Activated naive CD4-positive, alpha-beta T cell treated with anti-CD3 and anti-CD28 coated beads for 36 hours (primary cell): Measurements from ENCODE around the gene SCUBE1. TPM values are rescaled to one million over a fixed set of nuclear protein-coding genes. Genes with fewer than 3 reads are reported as not detected.

Experiments used
- CTCF ChIA-PET: fragments of 350-600 bp; sonication (Branson Sonifier 250); formaldehyde crosslinking; loops from one replicate; lab custom pipeline; 2021; ENCODE audit warnings: antibody characterized with exemption; lab: Charles Lee
- DNase-seq: peaks from one replicate; pipeline ENCODE4 v3.0.0-alpha.2; 2020
- H3K27ac Mint-ChIP-seq: one replicate; pipeline ENCODE4 v1.8.0; 2021; ENCODE audit warnings: mild to moderate bottlenecking, mixed read lengths
- H3K27me3 Mint-ChIP-seq: one replicate; pipeline ENCODE4 v1.8.0; 2021; ENCODE audit warnings: low read depth, mixed read lengths
- H3K36me3 Mint-ChIP-seq: one replicate; pipeline ENCODE4 v1.8.0; 2021; ENCODE audit warnings: low read depth, mixed read lengths
- H3K4me1 Mint-ChIP-seq: one replicate; pipeline ENCODE4 v1.8.0; 2021; ENCODE audit warnings: low read depth, mixed read lengths
- H3K4me3 Mint-ChIP-seq: one replicate; pipeline ENCODE4 v1.8.0; 2021; ENCODE audit warnings: mild to moderate bottlenecking, moderate library complexity, mixed read lengths
- H3K9me3 Mint-ChIP-seq: one replicate; pipeline ENCODE4 v1.8.0; 2021; ENCODE audit warnings: mixed read lengths
- intact Hi-C: fragments of 100-400 bp; cut with micrococcal nuclease; formaldehyde crosslinking; loops from one replicate; pipeline ENCODE4 v1.15.1; 2023
- total RNA-seq, 2 experiments: library from RNA; stranded (reverse); gene quantifications; one replicate each; pipeline ENCODE4 v1.2.3, GENCODE V29; 2021

Gene SCUBE1
- total RNA-seq, 2 experiments from 2014 or later: not detected

DNA sequence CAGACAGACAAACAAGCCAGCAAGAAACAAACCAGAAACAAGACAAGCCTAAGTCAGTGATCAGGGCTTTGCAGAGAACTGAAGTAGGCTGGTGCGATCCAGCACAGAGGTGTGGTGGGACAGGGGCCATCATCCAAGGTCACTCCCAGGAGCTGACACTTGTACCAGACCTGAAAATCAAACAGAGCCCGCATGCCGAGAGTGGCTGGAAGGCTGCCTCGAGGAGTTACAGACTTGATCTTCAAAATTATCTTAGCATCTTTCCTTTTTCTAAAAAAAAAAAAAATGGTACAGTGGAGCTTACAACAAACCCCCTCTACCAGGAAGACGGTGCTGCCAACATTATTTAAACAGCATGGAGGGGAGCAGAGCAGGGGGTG, 8.8 kb upstream of the SCUBE1 start:
- intact Hi-C loops: no loop called here
- Mint-ChIP-seq H3K9me3 (no peaks in the 10 kb centered on the region), H3K27me3 (peaks cover 17% of the 10 kb centered on the region), H3K4me1 (no peaks in the 10 kb centered on the region), H3K4me3 (no peak overlapping the region), H3K27ac (no peak overlapping the region), H3K36me3 (no peaks in the 10 kb centered on the region)
- DNase-seq: no peak
- CTCF ChIA-PET: interaction anchor here (1.2 kb wide), 1 partner anchor 48 kb away, joined by 4 read pairs; no protein-coding TSS in a partner anchor

DNA sequence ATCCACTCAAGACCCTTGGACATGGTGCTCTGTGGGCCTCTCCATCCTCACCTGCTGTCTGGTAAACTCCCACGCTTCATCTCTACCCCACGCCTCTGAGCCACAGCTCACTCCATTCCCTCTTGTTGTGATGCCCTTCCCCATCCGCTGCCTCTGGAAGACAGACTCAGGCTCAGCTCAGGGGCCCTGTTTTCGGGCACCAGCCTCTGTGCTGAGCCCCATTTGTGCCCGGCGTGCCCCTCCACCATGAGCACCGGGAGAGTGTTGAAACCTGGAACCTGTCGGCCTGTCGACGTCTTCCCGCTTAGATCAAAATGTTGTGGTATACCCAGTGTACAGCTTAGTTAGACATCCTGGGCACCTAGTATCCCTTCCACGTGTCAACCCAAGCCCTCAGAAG, 6.5 kb upstream of the SCUBE1 start:
- CTCF ChIA-PET: interaction anchor here (1.1 kb wide), 1 partner anchor 118 kb away, joined by 4 read pairs; no protein-coding TSS in a partner anchor
- no peak overlapping the region for H3K27ac Mint-ChIP-seq

DNA sequence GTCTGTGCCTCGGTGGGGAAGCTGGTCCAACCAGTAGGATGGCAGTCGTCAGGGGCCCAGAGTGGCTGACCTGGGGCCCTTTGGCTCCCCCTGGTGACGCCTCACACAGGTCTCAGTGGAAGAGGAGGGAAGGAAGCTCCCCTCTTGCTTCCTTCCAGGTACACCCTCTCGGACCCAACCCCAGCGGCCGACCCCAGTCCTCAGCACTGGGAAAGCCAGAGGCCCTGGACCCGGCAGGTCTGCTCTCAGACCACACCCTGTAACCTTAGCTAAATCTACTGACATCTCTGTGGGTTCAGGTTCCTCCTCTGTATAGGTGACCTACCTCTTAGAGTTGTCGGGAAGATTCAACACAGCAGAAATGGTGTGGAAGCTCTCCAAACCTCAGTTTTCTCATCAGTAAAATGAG, 3.4 kb upstream of the SCUBE1 start:
- Mint-ChIP-seq H3K27ac (no peak overlapping the region), H3K27me3 (peaks cover 46% of the 10 kb centered on the region), H3K36me3 (no peaks in the 10 kb centered on the region), H3K4me1 (peaks cover 14% of the 10 kb centered on the region), H3K4me3 (no peak overlapping the region), H3K9me3 (no peaks in the 10 kb centered on the region)
- peak; percentile 76 for DNase-seq
- intact Hi-C loops: loop anchor here (1.0 to 2.0 kb wide), 3 partner anchors 38 to 115 kb away; no protein-coding TSS in a partner anchor
- CTCF ChIA-PET: interaction anchor here (0.5 to 3.6 kb wide), 26 partner anchors 9 to 1176 kb away, joined by 3 to 54 read pairs (median 5); no protein-coding TSS in a partner anchor

More for the DNA sequence above, 6.5 kb upstream of the SCUBE1 start:
- Mint-ChIP-seq H3K4me3 (no peak overlapping the region), H3K36me3 (no peaks in the 10 kb centered on the region), H3K27me3 (peaks cover 36% of the 10 kb centered on the region), H3K4me1 (peaks cover 6% of the 10 kb centered on the region), H3K9me3 (no peaks in the 10 kb centered on the region)
- intact Hi-C loops: no loop called here
- DNase-seq: no peak

DNA sequence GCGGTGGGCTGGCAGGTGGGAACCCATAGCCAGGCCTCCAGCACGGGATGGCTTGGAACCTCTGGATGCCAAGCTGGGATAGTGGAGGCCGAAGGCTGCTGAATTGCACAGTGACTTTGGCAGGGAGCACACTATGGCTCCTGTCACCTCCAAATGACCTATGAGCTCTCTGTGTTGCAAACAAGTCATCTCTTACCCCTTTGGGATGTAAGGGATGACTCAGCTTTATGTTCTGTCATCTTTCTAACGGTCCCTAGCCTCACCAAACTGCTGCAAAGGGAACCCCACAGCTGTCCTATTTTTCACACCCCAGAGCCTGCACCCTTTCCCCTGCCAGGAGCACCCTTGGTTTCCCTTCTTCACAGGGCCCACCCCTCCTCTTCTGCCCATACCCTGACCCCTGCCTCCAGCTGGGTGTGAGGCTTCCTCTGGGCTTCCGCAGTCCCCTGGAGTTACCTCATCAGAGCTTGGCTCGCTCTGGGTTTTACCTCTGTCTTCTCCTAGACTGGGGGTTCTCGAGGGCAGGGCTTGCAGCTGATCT, 2.7 kb upstream of the SCUBE1 start:
- Mint-ChIP-seq H3K4me1 (peaks cover 14% of the 10 kb centered on the region), H3K4me3 (no peak overlapping the region), H3K36me3 (no peaks in the 10 kb centered on the region), H3K27ac (no peak overlapping the region), H3K27me3 (peaks cover 53% of the 10 kb centered on the region), H3K9me3 (no peaks in the 10 kb centered on the region)
- CTCF ChIA-PET: interaction anchor here (0.6 to 3.6 kb wide), 25 partner anchors 9 to 156 kb away, joined by 3 to 54 read pairs (median 5); no protein-coding TSS in a partner anchor
- intact Hi-C loops: loop anchor here (1.0 to 2.0 kb wide), 3 partner anchors 39 to 115 kb away; no protein-coding TSS in a partner anchor
- no peak for DNase-seq

DNA sequence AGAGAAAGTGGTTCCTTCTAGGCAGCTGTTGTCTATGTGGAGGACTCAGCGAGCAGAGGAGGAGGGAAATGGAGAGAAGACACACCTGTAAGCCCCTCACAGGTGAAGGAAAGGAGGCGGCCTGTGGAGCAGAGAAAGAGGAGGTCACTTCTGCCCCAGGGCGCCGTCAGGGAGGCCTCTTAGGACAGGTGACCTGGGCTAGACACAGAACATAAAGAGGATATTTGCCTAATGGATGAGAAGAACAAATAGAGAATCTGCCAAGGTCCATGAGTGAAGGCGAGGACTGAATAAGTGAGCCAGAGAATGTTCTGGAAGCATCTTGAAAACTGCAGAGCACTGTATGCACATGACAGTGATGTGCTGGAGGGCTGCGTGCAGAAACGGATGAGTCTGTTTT, 2.2 kb upstream of the SCUBE1 start:
- no peak for DNase-seq
- Mint-ChIP-seq H3K4me3 (no peak overlapping the region), H3K36me3 (no peaks in the 10 kb centered on the region), H3K4me1 (peaks cover 14% of the 10 kb centered on the region), H3K27ac (no peak overlapping the region), H3K9me3 (no peaks in the 10 kb centered on the region), H3K27me3 (peaks cover 56% of the 10 kb centered on the region)
- CTCF ChIA-PET: interaction anchor here (0.9 to 3.6 kb wide), 14 partner anchors 8 to 115 kb away, joined by 3 to 54 read pairs (median 8); no protein-coding TSS in a partner anchor
- intact Hi-C loops: no loop called here

DNA sequence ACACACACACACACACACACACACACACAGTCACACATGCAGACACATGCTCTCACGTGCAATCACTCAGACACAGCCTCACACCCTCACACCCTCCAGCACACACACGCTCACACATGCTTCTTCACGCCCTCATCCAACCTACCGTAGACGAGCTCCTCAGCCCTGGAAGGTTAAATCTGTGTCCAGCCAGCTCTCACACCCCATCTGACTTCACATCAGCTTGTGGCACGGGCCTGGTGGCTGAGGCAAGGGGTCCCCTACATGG, 1.3 kb upstream of the SCUBE1 start:
- CTCF ChIA-PET: interaction anchor here (0.7 to 1.5 kb wide), 4 partner anchors 38 to 113 kb away, joined by 3 to 7 read pairs (median 5); no protein-coding TSS in a partner anchor
- intact Hi-C loops: no loop called here
- Mint-ChIP-seq H3K4me1 (peaks cover 14% of the 10 kb centered on the region), H3K36me3 (no peaks in the 10 kb centered on the region), H3K4me3 (no peak overlapping the region), H3K27ac (no peak overlapping the region), H3K9me3 (no peaks in the 10 kb centered on the region), H3K27me3 (peaks cover 60% of the 10 kb centered on the region)
- no peak for DNase-seq

DNA sequence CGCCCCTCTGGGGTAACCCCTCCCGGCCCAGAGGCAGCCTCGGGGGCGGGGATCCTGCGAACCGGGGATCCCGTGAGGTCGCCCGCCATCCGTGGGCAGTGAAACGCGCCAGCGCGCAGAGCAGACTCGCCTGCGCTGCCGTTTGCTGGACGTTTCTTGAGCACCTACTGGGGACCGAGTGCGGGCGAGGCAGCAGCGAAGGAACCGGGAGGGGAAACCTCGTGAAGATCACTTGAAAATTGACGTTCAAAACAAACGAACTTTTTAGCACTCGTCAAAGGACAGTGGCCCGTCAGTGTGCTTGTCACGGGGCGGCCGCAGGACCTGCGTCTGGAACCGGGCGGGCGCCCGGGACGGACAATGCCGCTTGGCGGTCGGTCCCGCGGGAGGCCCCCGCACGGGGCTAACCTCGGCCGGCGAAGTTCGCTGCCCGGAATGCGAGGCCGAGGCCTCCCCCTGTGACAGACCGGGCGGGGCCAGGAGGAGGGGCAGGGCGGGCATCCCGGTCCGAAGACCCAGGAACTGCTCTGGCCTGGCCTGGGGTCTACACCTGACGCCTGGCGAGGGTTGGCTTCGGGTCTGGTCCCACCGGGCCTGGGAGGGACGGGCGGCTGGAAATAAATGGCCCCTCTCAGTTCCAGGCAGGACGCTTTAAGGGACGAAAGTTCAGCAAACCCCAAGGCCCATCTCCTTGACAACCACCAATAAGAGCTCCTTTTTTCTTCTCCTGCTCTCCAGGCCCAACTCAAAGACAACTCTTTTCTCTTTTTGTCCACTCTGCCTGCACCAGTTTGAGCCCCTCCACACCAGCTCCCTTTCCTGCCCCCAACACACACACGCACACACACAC, 723 bp upstream of the SCUBE1 start:
- no peak overlapping the region for H3K27ac Mint-ChIP-seq

DNA sequence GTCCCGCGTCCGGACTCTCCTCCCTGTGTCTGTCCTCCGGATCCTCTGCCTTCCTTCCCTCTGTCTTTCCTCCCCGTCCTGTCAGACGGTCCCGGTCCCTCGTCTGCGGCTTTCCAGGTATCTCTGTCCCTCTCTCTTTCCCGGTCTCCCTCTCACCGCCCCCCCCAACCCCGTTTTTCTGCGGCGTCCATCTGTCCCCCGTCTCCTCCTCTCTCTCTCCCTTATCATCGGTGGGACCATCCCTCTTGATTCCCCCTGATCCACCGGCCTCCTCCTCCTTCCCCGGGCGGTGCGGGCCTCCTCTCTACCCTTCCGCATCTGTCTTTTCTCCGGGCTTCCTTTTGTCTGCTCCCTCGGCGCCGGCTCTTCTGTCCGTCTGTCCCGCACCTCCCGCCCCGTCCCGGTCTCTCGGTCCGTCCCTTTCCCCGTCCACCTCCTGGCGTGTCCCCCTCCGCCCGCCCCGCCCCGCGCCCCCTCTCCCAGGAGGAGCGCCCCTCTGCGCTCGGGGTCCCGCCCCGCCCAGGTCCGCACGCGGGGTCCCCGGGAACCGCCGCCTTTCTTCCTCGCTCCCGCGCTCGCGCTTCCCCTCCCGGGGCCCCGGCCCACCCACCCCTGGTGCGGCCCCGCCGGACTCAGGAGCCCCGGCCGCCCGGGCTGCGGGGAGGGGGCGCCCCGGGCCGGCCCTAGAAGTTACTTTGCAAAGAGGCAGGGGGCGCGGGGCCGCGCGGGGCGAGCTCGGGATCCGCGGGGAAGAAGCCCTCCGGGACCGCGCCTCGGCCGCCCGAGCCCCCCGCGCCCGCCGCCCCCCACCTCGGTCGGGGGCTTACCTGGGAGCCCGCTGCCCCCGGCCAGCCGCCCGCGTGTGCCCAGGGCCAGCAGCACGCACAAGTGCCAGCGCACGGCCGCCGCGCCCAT, 568 bp downstream of the SCUBE1 start:
- no peak for DNase-seq
- Mint-ChIP-seq H3K27ac (no peak overlapping the region), H3K27me3 (peaks cover 51% of the 10 kb centered on the region), H3K4me3 (no peak overlapping the region), H3K36me3 (no peaks in the 10 kb centered on the region), H3K4me1 (peaks cover 14% of the 10 kb centered on the region), H3K9me3 (no peaks in the 10 kb centered on the region)
- CTCF ChIA-PET: no interaction called here
- intact Hi-C loops: loop anchor here (2.0 kb wide), 1 partner anchor 156 kb away; the partner anchor contains the start of gene TTLL12

More for the DNA sequence above, 723 bp upstream of the SCUBE1 start:
- Mint-ChIP-seq H3K27me3 (peaks cover 56% of the 10 kb centered on the region), H3K4me3 (no peak overlapping the region), H3K36me3 (no peaks in the 10 kb centered on the region), H3K9me3 (no peaks in the 10 kb centered on the region), H3K4me1 (peaks cover 14% of the 10 kb centered on the region)
- intact Hi-C loops: loop anchor here (2.0 kb wide), 1 partner anchor 157 kb away; the partner anchor contains the start of gene TTLL12
- CTCF ChIA-PET: interaction anchor here (0.6 to 1.5 kb wide), 4 partner anchors 39 to 116 kb away, joined by 3 to 5 read pairs (median 4); no protein-coding TSS in a partner anchor
- no peak for DNase-seq

DNA sequence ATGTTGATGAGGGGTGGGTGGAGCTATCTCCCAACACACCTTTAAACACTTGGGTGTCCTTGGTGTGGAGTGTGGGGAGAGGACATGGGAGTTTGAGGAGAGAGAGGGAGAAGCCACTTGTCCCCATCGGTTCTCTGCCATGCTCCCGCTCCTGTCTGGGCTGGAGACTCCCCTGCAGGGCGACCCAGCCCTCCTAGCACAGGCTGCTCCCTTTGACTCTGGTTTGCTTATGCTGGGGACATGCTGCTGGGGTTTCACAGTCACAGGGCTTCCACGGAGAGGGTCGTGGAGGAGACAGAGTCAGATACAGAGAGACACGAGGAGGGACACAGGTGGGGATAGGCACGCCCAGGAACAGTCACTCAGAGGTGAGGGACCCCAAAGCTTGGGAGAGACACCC, 1.6 kb downstream of the SCUBE1 start:
- H3K4me1 Mint-ChIP-seq: peaks cover 14% of the 10 kb centered on the region
- intact Hi-C loops: no loop called here
- H3K27me3 Mint-ChIP-seq: peaks cover 47% of the 10 kb centered on the region
- H3K27ac Mint-ChIP-seq: no peak overlapping the region
- CTCF ChIA-PET: no interaction called here
- no peaks in the 10 kb centered on the region for H3K36me3 Mint-ChIP-seq
- DNase-seq: no peak
- no peak overlapping the region for H3K4me3 Mint-ChIP-seq
- no peaks in the 10 kb centered on the region for H3K9me3 Mint-ChIP-seq

DNA sequence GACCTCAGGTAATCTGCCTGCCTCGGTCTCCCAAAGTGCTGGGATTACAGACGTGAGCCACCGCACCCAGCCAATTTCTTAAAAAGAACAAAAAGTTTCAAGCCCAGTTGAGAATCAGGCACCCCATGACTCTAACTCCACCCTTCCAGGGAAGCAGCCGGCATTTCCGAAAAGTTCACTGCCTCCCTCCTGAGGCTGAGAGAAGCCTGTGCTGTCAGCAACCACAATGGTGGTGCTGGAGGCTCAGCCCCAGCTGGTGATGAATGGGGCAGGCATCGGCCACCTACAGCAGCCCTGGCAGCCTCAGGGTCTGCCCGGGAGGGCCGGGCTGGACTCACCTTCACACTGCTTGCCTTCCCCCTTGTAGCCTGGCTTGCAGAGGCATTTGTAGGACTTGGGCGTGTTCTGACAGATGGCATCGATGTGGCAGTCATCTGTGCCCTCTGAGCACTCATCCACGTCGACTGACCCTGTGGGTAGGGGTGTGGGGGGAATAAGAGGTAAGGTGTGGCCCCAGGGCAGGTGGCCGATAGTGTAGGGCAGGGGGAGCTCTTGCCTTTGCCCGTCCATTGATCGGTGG, 4.3 kb downstream of the SCUBE1 start:
- intact Hi-C loops: no loop called here
- peaks cover 24% of the 10 kb centered on the region for H3K27me3 Mint-ChIP-seq
- no peak overlapping the region for H3K4me3 Mint-ChIP-seq
- peaks cover 6% of the 10 kb centered on the region for H3K4me1 Mint-ChIP-seq
- no peak overlapping the region for H3K27ac Mint-ChIP-seq
- DNase-seq: no peak
- no peaks in the 10 kb centered on the region for H3K9me3 Mint-ChIP-seq
- H3K36me3 Mint-ChIP-seq: no peaks in the 10 kb centered on the region
- CTCF ChIA-PET: interaction anchor here (1.2 kb wide), 1 partner anchor 107 kb away, joined by 4 read pairs; no protein-coding TSS in a partner anchor

DNA sequence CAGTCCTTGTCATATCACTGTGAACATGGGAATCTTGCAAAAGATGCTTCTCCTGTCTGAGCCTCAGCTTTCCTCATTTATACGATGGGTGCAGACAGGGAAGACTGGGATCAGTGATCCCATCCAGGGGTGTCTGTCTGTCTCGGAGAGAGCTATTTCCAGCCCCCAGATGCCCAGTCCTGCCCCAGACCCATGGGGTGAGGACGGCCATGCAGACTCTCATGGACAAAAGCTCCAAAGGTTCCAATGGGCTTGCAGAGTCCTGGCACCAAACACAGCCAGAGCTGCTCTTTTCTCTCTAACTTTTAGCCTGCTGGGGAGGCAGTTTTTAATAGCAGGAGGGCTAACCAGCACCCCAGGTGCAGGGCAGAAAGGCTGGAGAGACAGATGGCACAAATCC, 5.2 kb downstream of the SCUBE1 start:
- intact Hi-C loops: no loop called here
- Mint-ChIP-seq H3K4me3 (no peak overlapping the region), H3K9me3 (no peaks in the 10 kb centered on the region), H3K27ac (no peak overlapping the region), H3K36me3 (no peaks in the 10 kb centered on the region), H3K4me1 (peaks cover 6% of the 10 kb centered on the region), H3K27me3 (peaks cover 24% of the 10 kb centered on the region)
- CTCF ChIA-PET: interaction anchor here (0.8 to 2.5 kb wide), 2 partner anchors 9 to 64 kb away, joined by 3 to 15 read pairs; no protein-coding TSS in a partner anchor
- DNase-seq: no peak
